Neural progenitor cell (in vitro differentiated cells): Measurements from ENCODE around the gene EFCAB6.

Experiments
- CTCF ChIP-seq: fragments of 200-600 bp; sonication (generic); IDR thresholded peaks from 2 replicates; pipeline ENCODE4 v1.5.1; 2017; ENCODE audit warnings: antibody characterized with exemption, mild to moderate bottlenecking
- EZH2 ChIP-seq: fragments of 200-600 bp; sonication (generic); IDR thresholded peaks from 2 replicates; pipeline ENCODE4 v1.6.1; 2017; ENCODE audit warnings: antibody characterized with exemption, mild to moderate bottlenecking, moderate library complexity

DNA sequence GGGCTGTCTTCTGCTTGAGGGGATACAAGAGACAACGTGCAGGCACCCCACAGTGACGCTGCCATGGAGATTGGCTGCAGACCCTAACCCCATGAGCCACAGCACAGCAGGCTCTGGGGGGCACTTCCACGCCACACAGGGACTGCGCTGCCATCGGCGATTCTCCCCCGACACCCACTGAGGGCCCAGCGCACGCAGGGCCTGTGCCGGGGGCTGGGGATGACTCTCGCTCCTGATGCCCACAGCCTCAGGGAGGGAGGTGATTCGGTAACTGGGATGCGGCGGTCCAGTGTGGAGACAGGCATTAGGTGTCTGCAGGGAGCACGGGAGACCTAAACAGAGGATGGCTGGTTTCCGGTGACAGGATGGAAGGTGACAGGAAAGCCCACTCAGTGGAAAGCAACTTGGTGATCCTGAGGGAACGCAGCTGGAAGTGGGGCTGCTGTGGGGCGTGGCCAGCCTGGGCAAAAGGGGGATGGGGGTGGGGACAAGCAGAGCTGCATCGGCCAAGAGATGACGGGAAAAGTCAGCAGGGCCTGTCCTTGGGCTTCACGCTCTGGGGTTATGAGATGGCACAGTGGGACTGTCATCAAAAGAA is 37.7 kb downstream of the EFCAB6 start:
- TF ChIP-seq CTCF, result no peak
- no peak for TF ChIP-seq EZH2
